Vagina (tissue), 2 donors: ENCODE data around the gene SMAD6.

Experiments
- POLR2A ChIP-seq, 2 donors: fragments of 450-650 bp; IDR thresholded peaks; one replicate each; pipeline ENCODE4 v1.6.1; 2017; ENCODE audit warnings: antibody characterized with exemption in 2 of 2, mild to moderate bottlenecking in 2 of 2, moderate library complexity in 2 of 2
- POLR2AphosphoS5 ChIP-seq, 2 donors: sonication (generic); formaldehyde crosslinking; IDR thresholded peaks; one replicate each; pipeline ENCODE4 v1.9.0; 2017; ENCODE audit warnings: antibody characterized with exemption in 2 of 2, mild to moderate bottlenecking in 2 of 2, low read depth in 1 of 2; ENCODE audit not compliant: insufficient read depth in 1 of 2
- TF ChIP-seq, protein P1 (sequence below), 3 experiments: fragments of 450-650 bp in 2 of 3; fragments of 200-600 bp in 1 of 3; sonication (generic) in 1 of 3; IDR thresholded peaks; one replicate each; pipeline ENCODE4 v1.5.1; 2017 to 2019; ENCODE audit warnings: antibody characterized with exemption in 3 of 3, mild to moderate bottlenecking in 2 of 3, moderate library complexity in 2 of 3

DNA sequence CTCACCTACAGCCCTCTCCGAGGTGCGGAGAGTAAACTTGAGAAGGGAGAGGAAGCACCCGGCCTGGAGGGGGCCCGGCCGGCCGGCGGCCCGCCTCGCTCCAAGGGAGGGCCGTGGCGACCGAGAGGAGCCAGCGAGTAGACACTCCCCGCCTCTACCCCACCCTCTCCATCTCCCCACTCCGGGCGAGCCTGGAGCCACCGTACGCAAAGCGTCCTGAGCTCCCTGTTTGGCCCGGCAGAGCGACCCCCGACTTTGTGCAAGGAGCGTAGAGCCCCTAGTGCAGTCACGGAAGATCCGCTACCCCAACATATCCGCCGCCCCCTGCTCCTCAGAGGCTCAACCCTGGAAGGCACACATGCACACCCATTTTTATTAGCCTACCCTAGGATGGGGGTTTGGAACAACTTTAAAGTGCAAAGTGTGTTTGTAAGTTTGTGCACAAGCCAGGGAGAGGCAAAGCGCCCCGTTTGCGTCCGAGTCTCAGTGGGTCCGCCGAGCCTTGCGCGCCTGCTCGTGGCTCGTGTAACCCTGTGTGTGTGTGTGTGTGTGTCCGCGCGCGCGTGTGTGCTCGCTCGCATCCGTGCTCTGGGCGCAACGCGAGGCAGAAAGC, 508 bp upstream of the SMAD6 start:
- TF ChIP-seq, protein P1, sequence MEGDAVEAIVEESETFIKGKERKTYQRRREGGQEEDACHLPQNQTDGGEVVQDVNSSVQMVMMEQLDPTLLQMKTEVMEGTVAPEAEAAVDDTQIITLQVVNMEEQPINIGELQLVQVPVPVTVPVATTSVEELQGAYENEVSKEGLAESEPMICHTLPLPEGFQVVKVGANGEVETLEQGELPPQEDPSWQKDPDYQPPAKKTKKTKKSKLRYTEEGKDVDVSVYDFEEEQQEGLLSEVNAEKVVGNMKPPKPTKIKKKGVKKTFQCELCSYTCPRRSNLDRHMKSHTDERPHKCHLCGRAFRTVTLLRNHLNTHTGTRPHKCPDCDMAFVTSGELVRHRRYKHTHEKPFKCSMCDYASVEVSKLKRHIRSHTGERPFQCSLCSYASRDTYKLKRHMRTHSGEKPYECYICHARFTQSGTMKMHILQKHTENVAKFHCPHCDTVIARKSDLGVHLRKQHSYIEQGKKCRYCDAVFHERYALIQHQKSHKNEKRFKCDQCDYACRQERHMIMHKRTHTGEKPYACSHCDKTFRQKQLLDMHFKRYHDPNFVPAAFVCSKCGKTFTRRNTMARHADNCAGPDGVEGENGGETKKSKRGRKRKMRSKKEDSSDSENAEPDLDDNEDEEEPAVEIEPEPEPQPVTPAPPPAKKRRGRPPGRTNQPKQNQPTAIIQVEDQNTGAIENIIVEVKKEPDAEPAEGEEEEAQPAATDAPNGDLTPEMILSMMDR (IDR thresholded peaks at IDR 0.05): no peak
- TF ChIP-seq POLR2AphosphoS5 (IDR thresholded peaks at IDR 0.05; ENCODE audit: insufficient read depth in 1 of 2, low read depth in 1 of 2) (peak in 1 of 2 donors; percentile 18), POLR2A (IDR thresholded peaks at IDR 0.05) (no peak)
